ENCODE measurements around the gene PLEKHD1. TPM values are rescaled to one million over a fixed set of nuclear protein-coding genes. Genes with fewer than 3 reads are reported as not detected.

Gene PLEKHD1
- total RNA-seq, 1 donor: 0.09 TPM

GRCh38 chr14:69554500-69554899, 70.0 kb downstream of the PLEKHD1 start:
- H3K4me3 ChIP-seq (ENCODE audit: low read depth, low read length): no peak overlapping the region
- TF ChIP-seq, protein P1, sequence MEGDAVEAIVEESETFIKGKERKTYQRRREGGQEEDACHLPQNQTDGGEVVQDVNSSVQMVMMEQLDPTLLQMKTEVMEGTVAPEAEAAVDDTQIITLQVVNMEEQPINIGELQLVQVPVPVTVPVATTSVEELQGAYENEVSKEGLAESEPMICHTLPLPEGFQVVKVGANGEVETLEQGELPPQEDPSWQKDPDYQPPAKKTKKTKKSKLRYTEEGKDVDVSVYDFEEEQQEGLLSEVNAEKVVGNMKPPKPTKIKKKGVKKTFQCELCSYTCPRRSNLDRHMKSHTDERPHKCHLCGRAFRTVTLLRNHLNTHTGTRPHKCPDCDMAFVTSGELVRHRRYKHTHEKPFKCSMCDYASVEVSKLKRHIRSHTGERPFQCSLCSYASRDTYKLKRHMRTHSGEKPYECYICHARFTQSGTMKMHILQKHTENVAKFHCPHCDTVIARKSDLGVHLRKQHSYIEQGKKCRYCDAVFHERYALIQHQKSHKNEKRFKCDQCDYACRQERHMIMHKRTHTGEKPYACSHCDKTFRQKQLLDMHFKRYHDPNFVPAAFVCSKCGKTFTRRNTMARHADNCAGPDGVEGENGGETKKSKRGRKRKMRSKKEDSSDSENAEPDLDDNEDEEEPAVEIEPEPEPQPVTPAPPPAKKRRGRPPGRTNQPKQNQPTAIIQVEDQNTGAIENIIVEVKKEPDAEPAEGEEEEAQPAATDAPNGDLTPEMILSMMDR (IDR thresholded peaks at IDR 0.05; ENCODE audit: insufficient read depth, low read length): no peak
- peak; percentile 59 for DNase-seq (ENCODE audit: low read depth)

GRCh38 chr14:69558774-69559173, 74.2 kb downstream of the PLEKHD1 start:
- TF ChIP-seq, protein P1 (IDR thresholded peaks at IDR 0.05; ENCODE audit: insufficient read depth, low read length): no peak
- H3K4me3 ChIP-seq (ENCODE audit: low read depth, low read length): no peak overlapping the region
- DNase-seq (ENCODE audit: low read depth): no peak

DNA sequence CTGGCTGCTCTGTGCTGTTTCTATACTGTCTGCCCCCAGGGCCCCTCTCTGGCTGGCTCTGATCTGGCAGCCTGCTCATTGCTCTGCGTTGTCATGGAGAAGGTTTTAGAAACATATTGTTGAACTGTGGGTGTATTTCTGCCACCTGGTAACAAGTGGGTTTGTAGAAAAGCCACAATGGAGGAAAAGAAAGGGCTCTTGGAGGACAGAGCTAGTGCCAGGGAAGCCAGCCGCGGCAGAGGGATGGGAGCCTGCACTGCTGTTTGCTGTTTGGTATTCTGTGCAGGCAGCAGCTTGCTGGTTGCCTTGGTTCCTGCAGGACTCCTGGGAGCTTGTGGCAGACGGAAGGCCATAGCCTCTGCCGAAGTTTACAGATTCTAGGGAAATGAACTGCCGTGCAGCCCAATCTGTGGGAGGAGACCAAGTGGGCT, 75.1 kb downstream of the PLEKHD1 start:
- H3K4me3 ChIP-seq (ENCODE audit: low read depth, low read length): no peak overlapping the region
- no peak for DNase-seq (ENCODE audit: low read depth)
- TF ChIP-seq, protein P1 (IDR thresholded peaks at IDR 0.05; ENCODE audit: insufficient read depth, low read length): no peak

DNA sequence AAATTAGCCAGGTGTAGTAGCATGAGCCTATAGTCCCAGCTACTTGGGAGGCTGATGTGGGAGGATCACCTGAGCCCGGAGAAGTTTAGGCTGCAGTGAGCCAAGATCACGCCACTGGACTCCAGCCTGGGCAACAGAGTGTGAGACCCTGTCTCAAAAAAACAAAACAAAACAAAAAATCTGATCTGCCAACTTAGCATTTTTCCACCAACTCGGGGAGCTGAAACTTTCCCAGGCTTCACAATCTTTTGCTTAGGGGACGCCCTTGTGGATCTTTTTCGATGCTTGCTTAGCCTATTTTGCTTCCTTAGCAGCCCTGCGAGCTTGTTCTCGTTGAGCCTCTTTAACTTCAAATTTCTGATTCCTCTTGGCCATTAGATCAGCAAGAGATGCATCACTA, 76.3 kb downstream of the PLEKHD1 start:
- DNase-seq (ENCODE audit: low read depth): no peak
- no peak overlapping the region for H3K4me3 ChIP-seq (ENCODE audit: low read depth, low read length)
- TF ChIP-seq, protein P1 (IDR thresholded peaks at IDR 0.05; ENCODE audit: insufficient read depth, low read length): no peak

DNA sequence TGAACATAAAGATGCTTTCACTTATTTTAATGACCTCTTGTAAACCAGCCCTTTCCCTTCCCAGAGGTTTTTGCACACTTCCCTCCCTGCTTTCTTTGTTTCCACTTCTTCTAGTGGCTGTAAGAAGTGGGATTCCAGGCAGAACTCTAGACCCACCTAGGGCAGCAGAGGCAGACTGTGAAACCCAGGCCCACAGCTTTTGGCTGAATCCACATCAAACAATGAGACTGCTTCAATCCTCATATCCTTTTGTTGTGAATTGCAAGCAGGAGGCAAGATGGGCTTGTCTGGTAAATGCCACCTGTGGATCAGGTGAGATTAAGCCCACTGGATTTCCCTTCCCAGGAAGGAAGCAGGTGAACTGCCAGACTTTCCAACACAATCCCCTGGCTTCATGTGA, 77.4 kb downstream of the PLEKHD1 start:
- TF ChIP-seq, protein P1 (IDR thresholded peaks at IDR 0.05; ENCODE audit: insufficient read depth, low read length): no peak
- no peak for DNase-seq (ENCODE audit: low read depth)
- H3K4me3 ChIP-seq (ENCODE audit: low read depth, low read length): no peak overlapping the region

DNA sequence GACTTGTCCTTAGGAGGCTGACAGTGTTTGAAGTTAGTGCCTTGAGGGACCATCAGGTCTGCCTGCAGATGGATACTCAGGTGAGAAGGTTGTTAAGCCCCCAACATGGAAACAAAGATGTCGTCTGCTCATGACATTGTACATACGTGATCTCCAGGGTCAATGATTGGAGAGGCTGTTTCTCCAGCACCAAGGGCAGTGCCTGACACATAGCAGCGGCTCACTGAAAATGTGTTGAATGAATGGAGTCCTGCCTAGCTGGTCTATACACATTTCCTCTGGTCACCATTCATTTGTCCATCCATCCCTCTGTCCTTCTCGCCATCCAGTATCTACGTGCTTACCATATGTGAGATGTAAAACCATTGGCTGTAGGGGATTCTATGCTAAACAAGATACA, 83.0 kb downstream of the PLEKHD1 start:
- DNase-seq (ENCODE audit: low read depth): no peak
- TF ChIP-seq, protein P1 (IDR thresholded peaks at IDR 0.05; ENCODE audit: insufficient read depth, low read length): no peak
- no peak overlapping the region for H3K4me3 ChIP-seq (ENCODE audit: low read depth, low read length)

DNA sequence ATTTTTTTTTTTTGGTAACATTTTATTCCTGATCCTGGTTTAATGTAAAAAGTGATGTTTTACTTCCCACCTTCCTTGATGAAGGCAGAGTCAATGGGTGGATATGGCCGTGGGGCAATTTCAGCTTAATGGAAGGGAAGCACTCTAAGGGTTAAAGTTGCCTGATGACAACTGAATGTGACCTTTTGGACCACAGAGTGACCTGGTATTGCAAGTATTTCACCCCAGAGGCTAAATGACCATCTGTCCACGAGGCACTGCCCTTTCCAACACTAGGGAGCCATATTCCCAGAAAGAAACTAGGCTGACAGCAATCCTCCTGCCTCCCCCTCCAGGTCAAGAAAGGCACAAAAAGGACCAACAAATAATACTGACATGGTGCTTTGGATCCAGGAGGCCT, 85.3 kb downstream of the PLEKHD1 start:
- H3K4me3 ChIP-seq (ENCODE audit: low read depth, low read length): no peak overlapping the region
- no peak for DNase-seq (ENCODE audit: low read depth)
- TF ChIP-seq, protein P1 (IDR thresholded peaks at IDR 0.05; ENCODE audit: insufficient read depth, low read length): no peak

Measured in fibroblast of the aortic adventitia (primary cell).